Testis (tissue), 2 donors: ENCODE measurements around the gene LRRC74A.

Experiments used
- POLR2A ChIP-seq: fragments of 450-650 bp; IDR thresholded peaks from one replicate; pipeline ENCODE4 v1.6.1; 2017; ENCODE audit warnings: antibody characterized with exemption, mild to moderate bottlenecking, moderate library complexity
- TF ChIP-seq, protein P1 (sequence below), 3 experiments: fragments of 450-650 bp in 2 of 3; fragments of 200-600 bp in 1 of 3; sonication (generic) in 1 of 3; IDR thresholded peaks; one replicate each; pipeline ENCODE4 v1.5.1; 2016 to 2019; ENCODE audit warnings: antibody characterized with exemption in 3 of 3, mild to moderate bottlenecking in 2 of 3, moderate library complexity in 1 of 3

DNA sequence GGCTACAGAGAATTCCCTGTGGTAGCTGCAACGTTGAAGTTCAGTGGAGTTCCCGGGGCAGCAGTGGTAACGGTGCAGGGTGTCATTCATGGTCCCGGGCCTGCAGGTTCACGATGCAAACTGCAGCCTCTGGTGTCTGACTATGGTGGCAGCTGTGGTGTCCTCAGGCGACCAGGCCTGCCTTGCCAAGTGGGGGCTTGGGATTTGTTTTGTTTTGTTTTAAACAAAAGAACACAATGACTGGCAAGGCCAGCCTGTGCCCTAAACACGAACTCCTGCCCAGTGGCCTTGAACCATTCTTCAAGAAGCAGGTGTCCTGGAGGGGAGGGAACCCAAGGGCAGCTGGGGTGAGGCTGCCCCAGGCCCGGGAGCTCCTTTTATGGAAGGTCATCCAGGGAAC, 48.5 kb downstream of the LRRC74A start:
- TF ChIP-seq, protein P1, sequence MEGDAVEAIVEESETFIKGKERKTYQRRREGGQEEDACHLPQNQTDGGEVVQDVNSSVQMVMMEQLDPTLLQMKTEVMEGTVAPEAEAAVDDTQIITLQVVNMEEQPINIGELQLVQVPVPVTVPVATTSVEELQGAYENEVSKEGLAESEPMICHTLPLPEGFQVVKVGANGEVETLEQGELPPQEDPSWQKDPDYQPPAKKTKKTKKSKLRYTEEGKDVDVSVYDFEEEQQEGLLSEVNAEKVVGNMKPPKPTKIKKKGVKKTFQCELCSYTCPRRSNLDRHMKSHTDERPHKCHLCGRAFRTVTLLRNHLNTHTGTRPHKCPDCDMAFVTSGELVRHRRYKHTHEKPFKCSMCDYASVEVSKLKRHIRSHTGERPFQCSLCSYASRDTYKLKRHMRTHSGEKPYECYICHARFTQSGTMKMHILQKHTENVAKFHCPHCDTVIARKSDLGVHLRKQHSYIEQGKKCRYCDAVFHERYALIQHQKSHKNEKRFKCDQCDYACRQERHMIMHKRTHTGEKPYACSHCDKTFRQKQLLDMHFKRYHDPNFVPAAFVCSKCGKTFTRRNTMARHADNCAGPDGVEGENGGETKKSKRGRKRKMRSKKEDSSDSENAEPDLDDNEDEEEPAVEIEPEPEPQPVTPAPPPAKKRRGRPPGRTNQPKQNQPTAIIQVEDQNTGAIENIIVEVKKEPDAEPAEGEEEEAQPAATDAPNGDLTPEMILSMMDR (IDR thresholded peaks at IDR 0.05) = no peak
- no peak for TF ChIP-seq POLR2A
